ENCODE measurements around the gene RIOX2.

DNA sequence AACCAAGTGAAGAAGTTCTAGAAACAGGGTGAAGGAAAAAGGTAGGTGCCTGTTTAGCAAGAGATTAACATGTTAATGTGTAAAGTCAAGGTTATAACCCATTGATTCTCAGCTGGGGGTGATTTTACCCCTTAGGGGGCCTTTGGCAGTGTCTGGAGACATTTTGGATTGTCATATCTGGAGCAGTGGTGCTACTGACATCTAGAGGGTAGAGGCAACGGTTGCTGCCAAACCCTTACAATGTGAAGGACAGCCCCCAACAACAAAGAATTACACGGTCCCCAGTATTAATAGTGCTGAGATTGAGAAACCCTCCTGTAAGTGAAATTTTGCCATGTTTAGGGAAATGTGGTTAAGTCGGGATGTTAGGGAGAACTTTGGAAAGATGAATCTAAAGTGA lies 75.7 kb downstream of the RIOX2 start:
- TF ChIP-seq POLR2AphosphoS5 (IDR thresholded peaks at IDR 0.05; ENCODE audit: low read depth, low read length) = no peak
- TF ChIP-seq SIN3A (IDR thresholded peaks at IDR 0.05; ENCODE audit: borderline replicate concordance, insufficient read depth, low read length) = no peak
- TF ChIP-seq TAF1 (IDR thresholded peaks at IDR 0.05; ENCODE audit: borderline replicate concordance, insufficient read depth, low read length) = no peak
- TF ChIP-seq, protein P1, sequence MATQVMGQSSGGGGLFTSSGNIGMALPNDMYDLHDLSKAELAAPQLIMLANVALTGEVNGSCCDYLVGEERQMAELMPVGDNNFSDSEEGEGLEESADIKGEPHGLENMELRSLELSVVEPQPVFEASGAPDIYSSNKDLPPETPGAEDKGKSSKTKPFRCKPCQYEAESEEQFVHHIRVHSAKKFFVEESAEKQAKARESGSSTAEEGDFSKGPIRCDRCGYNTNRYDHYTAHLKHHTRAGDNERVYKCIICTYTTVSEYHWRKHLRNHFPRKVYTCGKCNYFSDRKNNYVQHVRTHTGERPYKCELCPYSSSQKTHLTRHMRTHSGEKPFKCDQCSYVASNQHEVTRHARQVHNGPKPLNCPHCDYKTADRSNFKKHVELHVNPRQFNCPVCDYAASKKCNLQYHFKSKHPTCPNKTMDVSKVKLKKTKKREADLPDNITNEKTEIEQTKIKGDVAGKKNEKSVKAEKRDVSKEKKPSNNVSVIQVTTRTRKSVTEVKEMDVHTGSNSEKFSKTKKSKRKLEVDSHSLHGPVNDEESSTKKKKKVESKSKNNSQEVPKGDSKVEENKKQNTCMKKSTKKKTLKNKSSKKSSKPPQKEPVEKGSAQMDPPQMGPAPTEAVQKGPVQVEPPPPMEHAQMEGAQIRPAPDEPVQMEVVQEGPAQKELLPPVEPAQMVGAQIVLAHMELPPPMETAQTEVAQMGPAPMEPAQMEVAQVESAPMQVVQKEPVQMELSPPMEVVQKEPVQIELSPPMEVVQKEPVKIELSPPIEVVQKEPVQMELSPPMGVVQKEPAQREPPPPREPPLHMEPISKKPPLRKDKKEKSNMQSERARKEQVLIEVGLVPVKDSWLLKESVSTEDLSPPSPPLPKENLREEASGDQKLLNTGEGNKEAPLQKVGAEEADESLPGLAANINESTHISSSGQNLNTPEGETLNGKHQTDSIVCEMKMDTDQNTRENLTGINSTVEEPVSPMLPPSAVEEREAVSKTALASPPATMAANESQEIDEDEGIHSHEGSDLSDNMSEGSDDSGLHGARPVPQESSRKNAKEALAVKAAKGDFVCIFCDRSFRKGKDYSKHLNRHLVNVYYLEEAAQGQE (IDR thresholded peaks at IDR 0.05; ENCODE audit: insufficient read depth in 1 of 2, low read depth in 2 of 2, low read length in 2 of 2) = no peak
- TF ChIP-seq FOXP2 (optimal IDR thresholded peaks at IDR 0.05; ENCODE audit: borderline replicate concordance, extremely low read depth, extremely low read length, insufficient read depth) = no peak

Data from PFSK-1 (cell line).